A549 (cell line): ENCODE measurements around the gene IP6K3. TPM values are rescaled to one million over a fixed set of nuclear protein-coding genes. Genes with fewer than 3 reads are reported as not detected.

Source experiments
- ATAC-seq, 2 experiments: fragments of 200-7000 bp in 1 of 2; fragments of >200 bp in 1 of 2; cut with Nextera tagmentation in 1 of 2; cut with Tn5 transposase in 1 of 2; 3 replicates each; pipeline versions ENCODE4 v1.8.0 to v1.9.1; 2018 to 2020; ENCODE audit warnings: mild to moderate bottlenecking in 1 of 2, moderate library complexity in 1 of 2
- CTCF ChIA-PET: fragments of 300-600 bp; sonication (Branson Sonifier 250); formaldehyde crosslinking; extraction: SDS; loops from one replicate; lab custom pipeline; 2021; ENCODE audit warnings: antibody characterized with exemption, inconsistent platforms; lab: Yijun Ruan, JAX
- POLR2A ChIA-PET: fragments of 350-600 bp; formaldehyde crosslinking; extraction: SDS; loops from one replicate; lab custom pipeline; 2021; ENCODE audit warnings: antibody characterized with exemption, inconsistent platforms; lab: Yijun Ruan, JAX
- DNase-seq, 2 experiments: peaks; one replicate each; pipeline versions ENCODE4 v3.0.0 to v3.0.0-alpha.2; 2011 to 2016; ENCODE audit warnings: low read depth in 1 of 2, low spot score in 1 of 2
- FAIRE-seq: peaks from 2 replicates; lab custom pipeline; 2011; peaks lifted over from hg19 to GRCh38; lab: Jason Lieb, UNC
- H3K27ac ChIP-seq, 2 experiments: fragments of >200 bp; sonication (Bioruptor Twin); formaldehyde crosslinking; 3 replicates each; pipeline ENCODE4 v1.5.1; 2016 to 2017
- H3K4me1 ChIP-seq: fragments of >200 bp; sonication (Bioruptor Twin); formaldehyde crosslinking; 3 replicates; pipeline ENCODE4 v1.6.1; 2016
- H3K4me2 ChIP-seq: fragments of >200 bp; sonication (Bioruptor Twin); formaldehyde crosslinking; 3 replicates; pipeline ENCODE4 v1.6.1; 2016
- H3K4me3 ChIP-seq: fragments of >200 bp; sonication (Bioruptor Twin); formaldehyde crosslinking; 3 replicates; pipeline ENCODE4 v1.5.1; 2016
- H3K9me3 ChIP-seq: fragments of >200 bp; sonication (Bioruptor Twin); formaldehyde crosslinking; 3 replicates; pipeline ENCODE4 v1.6.1; 2016
- CBX2 ChIP-seq: fragments of 200-600 bp; sonication (generic); IDR thresholded peaks from 2 replicates; pipeline ENCODE4 v1.6.1; 2016; ENCODE audit warnings: low read depth, mild to moderate bottlenecking, borderline replicate concordance
- CBX8 ChIP-seq: fragments of 200-600 bp; sonication (generic); IDR thresholded peaks from 2 replicates; pipeline ENCODE4 v1.6.1; 2016
- CEBPB ChIP-seq, 2 experiments: fragments of >200 bp in 1 of 2; sonication (Bioruptor Twin) in 1 of 2; formaldehyde crosslinking in 1 of 2; IDR thresholded peaks; 2 replicates each; pipeline ENCODE4 v1.6.1; 2012 to 2016
- CHD2 ChIP-seq: fragments of 150-350 bp; IDR thresholded peaks from 2 replicates; pipeline ENCODE4 v1.6.1; 2014; ENCODE audit warnings: low read length; ENCODE audit not compliant: partially characterized antibody
- E2F6 ChIP-seq: IDR thresholded peaks from 2 replicates; pipeline ENCODE4 v1.6.1; 2012; ENCODE audit warnings: low read depth, borderline replicate concordance
- EHMT2 ChIP-seq: fragments of 200-600 bp; sonication (generic); IDR thresholded peaks from 2 replicates; pipeline ENCODE4 v1.6.1; 2016; ENCODE audit warnings: antibody characterized with exemption, low read depth, mild to moderate bottlenecking, moderate library complexity
- ELK1 ChIP-seq: fragments of 150-350 bp; IDR thresholded peaks from 2 replicates; pipeline ENCODE4 v1.6.1; 2014; ENCODE audit warnings: low read depth, mild to moderate bottlenecking, low read length
- EP300 ChIP-seq, 2 experiments: fragments of >200 bp; sonication (Bioruptor Twin); formaldehyde crosslinking; IDR thresholded peaks; 2 replicates in 1 of 2; 3 replicates in 1 of 2; pipeline ENCODE4 v1.6.1; 2016 to 2017
- ESRRA ChIP-seq: fragments of 150-350 bp; IDR thresholded peaks from 2 replicates; pipeline ENCODE4 v1.6.1; 2014; ENCODE audit warnings: mild to moderate bottlenecking, low read length, borderline replicate concordance
- FOSL2 ChIP-seq, 2 experiments: fragments of 450-650 bp in 1 of 2; fragments of >200 bp in 1 of 2; sonication (Bioruptor Twin) in 1 of 2; formaldehyde crosslinking; IDR thresholded peaks; 2 replicates each; pipeline versions ENCODE4 v1.5.0 to v1.6.1; 2016 to 2020; ENCODE audit warnings: mild to moderate bottlenecking in 1 of 2, moderate library complexity in 1 of 2
- GATA3 ChIP-seq: IDR thresholded peaks from 2 replicates; pipeline ENCODE4 v1.6.1; 2012; ENCODE audit warnings: borderline replicate concordance
- HES2 ChIP-seq: fragments of >200 bp; sonication (Bioruptor Twin); formaldehyde crosslinking; IDR thresholded peaks from 2 replicates; pipeline ENCODE4 v1.6.1; 2016
- HEYL ChIP-seq: fragments of 250-450 bp; sonication (Bioruptor Pico); IDR thresholded peaks from 2 replicates; pipeline ENCODE4 v1.8.0; 2021; ENCODE audit warnings: mild to moderate bottlenecking, moderate library complexity
- HOXB13 ChIP-seq: fragments of 250-450 bp; sonication (Bioruptor Pico); IDR thresholded peaks from 2 replicates; pipeline ENCODE4 v1.5.0; 2020; ENCODE audit warnings: low read depth, mild to moderate bottlenecking, moderate library complexity
- HOXB5 ChIP-seq: fragments of 250-450 bp; sonication (Bioruptor Pico); IDR thresholded peaks from 2 replicates; pipeline ENCODE4 v1.5.0; 2020; ENCODE audit warnings: mild to moderate bottlenecking, moderate library complexity
- JUNB ChIP-seq: fragments of >200 bp; sonication (Bioruptor Twin); formaldehyde crosslinking; IDR thresholded peaks from 2 replicates; pipeline ENCODE4 v1.6.1; 2016
- MAFK ChIP-seq: fragments of 450-650 bp; IDR thresholded peaks from 2 replicates; pipeline ENCODE4 v1.6.1; 2014; ENCODE audit not compliant: partially characterized antibody
- MAZ ChIP-seq: fragments of 150-350 bp; IDR thresholded peaks from 2 replicates; pipeline ENCODE4 v1.6.1; 2014; ENCODE audit warnings: antibody characterized with exemption, low read depth, low read length, borderline replicate concordance
- NFE2L2 ChIP-seq: fragments of 150-350 bp; conservative IDR thresholded peaks from 2 replicates; pipeline ENCODE4 v1.6.1; 2014; ENCODE audit warnings: low read length
- PHF8 ChIP-seq: fragments of 200-600 bp; sonication (generic); IDR thresholded peaks from 2 replicates; pipeline ENCODE4 v1.6.1; 2016; ENCODE audit warnings: low read depth, mild to moderate bottlenecking, antibody characterized with exemption, moderate library complexity, borderline replicate concordance
- POLR2A ChIP-seq: IDR thresholded peaks from 2 replicates; pipeline ENCODE4 v1.6.1; 2012; ENCODE audit warnings: mild to moderate bottlenecking, low read length
- REST ChIP-seq: fragments of 200-600 bp; sonication (generic); IDR thresholded peaks from 2 replicates; pipeline ENCODE4 v1.6.1; 2016; ENCODE audit warnings: antibody characterized with exemption, mild to moderate bottlenecking, moderate library complexity
- SREBF2 ChIP-seq: fragments of 450-650 bp; IDR thresholded peaks from 2 replicates; pipeline ENCODE4 v1.6.1; 2014; ENCODE audit warnings: mild to moderate bottlenecking, moderate library complexity
- ZNF302 ChIP-seq: fragments of 250-450 bp; sonication (Bioruptor Pico); IDR thresholded peaks from 2 replicates; pipeline ENCODE4 v1.9.0; 2021; ENCODE audit warnings: inconsistent platforms, mild to moderate bottlenecking, moderate library complexity
- ZSCAN20 ChIP-seq: fragments of 250-450 bp; sonication (Bioruptor Pico); IDR thresholded peaks from 2 replicates; pipeline ENCODE4 v1.8.0; 2022; ENCODE audit warnings: mild to moderate bottlenecking, moderate library complexity
- WGBS: methylation state at CpG from one replicate; pipeline ENCODE4 v1.1.6; 2017; ENCODE audit errors: missing lambda C conversion rate; 5-methylcytosine and 5-hydroxymethylcytosine counted together
- polyA plus RNA-seq, 4 experiments: library from polyadenylated mRNA; depleted of rRNA in 3 of 4; stranded (reverse); fragments of >200 nt; fragmentation: RNase III in 1 of 4; extraction: RNeasy Plus Mini Kit Qiagen cat#74134 plus additional on column Dnase treatment in 1 of 4; gene quantifications; 2 replicates in 3 of 4; 3 replicates in 1 of 4; pipeline ENCODE4 v1.2.3, GENCODE V29; 2011 to 2017

The IP6K3 gene
- polyA plus RNA-seq, 2 of the 4 experiments (the other 2 are of a cell fraction): 0.03 to 0.12 TPM

GRCh38 chr6:33748841-33749240 lies 2.1 kb upstream of the IP6K3 start:
- FAIRE-seq (no peak), DNase-seq (no peak), ATAC-seq (no peak)
- 79% methylated on average over 4 of the region's 4 CpGs for WGBS
- H3K27ac ChIP-seq: no peak overlapping the region; a peak in 1 of 6 replicates
- ChIA-PET POLR2A (no interaction called here), CTCF (interaction anchor here (1.2 to 1.7 kb wide), 3 partner anchors 23 to 405 kb away, joined by 3 to 4 read pairs (median 4); no protein-coding TSS in a partner anchor)
- no peak overlapping the region for H3K4me2 ChIP-seq
- H3K4me3 ChIP-seq: no peak overlapping the region
- H3K4me1 ChIP-seq: peaks cover 27% of the 10 kb centered on the region
- TF ChIP-seq HEYL (CRISPR knock-in tag): no peak
- TF ChIP-seq ESRRA: no peak
- TF ChIP-seq CHD2: no peak
- no peak for TF ChIP-seq CEBPB (IDR thresholded peaks at IDR 0.05)
- TF ChIP-seq ZSCAN20 (CRISPR knock-in tag): no peak
- TF ChIP-seq SREBF2: no peak
- TF ChIP-seq POLR2A: no peak
- TF ChIP-seq EHMT2: no peak
- TF ChIP-seq REST: no peak
- TF ChIP-seq JUNB: no peak
- no peak for TF ChIP-seq HOXB5 (CRISPR knock-in tag)
- no peak for TF ChIP-seq E2F6
- TF ChIP-seq HES2: no peak
- no peak for TF ChIP-seq FOSL2 (IDR thresholded peaks at IDR 0.05)
- TF ChIP-seq FOSL2 (CRISPR knock-in tag; IDR thresholded peaks at IDR 0.05): no peak
- no peaks in the 10 kb centered on the region for H3K9me3 ChIP-seq

- Histone ChIP-seq H3K27ac (peak overlapping the region in 1 of 2 experiments; percentile 77; a peak in 2 of 6 replicates), H3K4me1 (peaks cover 27% of the 10 kb centered on the region)
- no peak for ATAC-seq
- POLR2A ChIA-PET: interaction anchor here (1.1 kb wide), 1 partner anchor 36 kb away, joined by 4 read pairs; the partner anchor contains the start of gene UQCC2
- 68% methylated on average over 5 of the region's 5 CpGs for WGBS
- no peak for TF ChIP-seq MAFK
- no peak for TF ChIP-seq ELK1
- TF ChIP-seq HEYL (CRISPR knock-in tag): no peak
- no peak for TF ChIP-seq E2F6
- TF ChIP-seq ZNF302: no peak
- no peak for TF ChIP-seq CBX2
- no peak for TF ChIP-seq HOXB13 (CRISPR knock-in tag)
- no peak for TF ChIP-seq NFE2L2
- no peak for TF ChIP-seq PHF8
- TF ChIP-seq GATA3: no peak
- TF ChIP-seq ESRRA: no peak
- no peak for TF ChIP-seq MAZ
- no peak for TF ChIP-seq CBX8
- TF ChIP-seq EP300 (IDR thresholded peaks at IDR 0.05): no peak
- TF ChIP-seq, all 56 proteins: peak for 0
- FAIRE-seq (no peak), DNase-seq (no peak)
- no peak overlapping the region for H3K4me2 ChIP-seq
- CTCF ChIA-PET: interaction anchor here (1.3 to 5.6 kb wide), 4 partner anchors 15 to 406 kb away, joined by 3 to 80 read pairs (median 34); no protein-coding TSS in a partner anchor
- no peak overlapping the region for H3K4me3 ChIP-seq
- H3K9me3 ChIP-seq: no peaks in the 10 kb centered on the region
Observed at GRCh38 chr6:33747823-33748222, 1.1 kb upstream of the IP6K3 start.
